HepG2 (cell line): ENCODE results near the gene MS4A10. TPM values are rescaled to one million over a fixed set of nuclear protein-coding genes. Genes with fewer than 3 reads are reported as not detected.

Experiments used
- CEBPG ChIP-seq: IDR thresholded peaks from 2 replicates; pipeline ENCODE4 v1.6.1; 2016
- KLF16 ChIP-seq, 2 experiments: sonication (generic) in 1 of 2; formaldehyde crosslinking in 1 of 2; IDR thresholded peaks; 2 replicates each; pipeline versions ENCODE4 v1.6.1 to v1.8.0; 2016 to 2023; ENCODE audit warnings: missing genetic modification reagents in 2 of 2, missing compliant biosample characterization in 1 of 2
- MZF1 ChIP-seq: sonication (generic); formaldehyde crosslinking; IDR thresholded peaks from 2 replicates; pipeline ENCODE4 v1.8.1; 2023; ENCODE audit warnings: mild to moderate bottlenecking, missing genetic modification reagents, borderline replicate concordance
- POLR2AphosphoS5 ChIP-seq: IDR thresholded peaks from 2 replicates; pipeline ENCODE4 v1.6.1; 2012; ENCODE audit warnings: low read depth, low read length
- SP1 ChIP-seq, 2 experiments: fragments of 450-650 bp in 1 of 2; sonication (generic) in 1 of 2; formaldehyde crosslinking in 1 of 2; IDR thresholded peaks; 2 replicates each; pipeline versions ENCODE4 v1.4.0 to v1.6.1; 2016 to 2020; ENCODE audit warnings: missing genetic modification reagents in 1 of 2
- STAT5B ChIP-seq: sonication (generic); formaldehyde crosslinking; IDR thresholded peaks from 2 replicates; pipeline ENCODE4 v1.4.0; 2020; ENCODE audit warnings: missing genetic modification reagents
- ZBTB49 ChIP-seq: sonication (generic); formaldehyde crosslinking; IDR thresholded peaks from 2 replicates; pipeline ENCODE4 v1.4.0; 2020; ENCODE audit warnings: missing genetic modification reagents, borderline replicate concordance
- ZKSCAN1 ChIP-seq: fragments of 150-350 bp; IDR thresholded peaks from 2 replicates; pipeline ENCODE4 v1.6.1; 2014; ENCODE audit warnings: low read length
- ZNF143 ChIP-seq: sonication (generic); formaldehyde crosslinking; IDR thresholded peaks from 2 replicates; pipeline ENCODE4 v1.4.0; 2020; ENCODE audit warnings: missing genetic modification reagents
- ZNF484 ChIP-seq: sonication (generic); formaldehyde crosslinking; IDR thresholded peaks from 2 replicates; pipeline ENCODE4 v1.5.1; 2020; ENCODE audit warnings: mild to moderate bottlenecking, low read depth, missing genetic modification reagents, borderline replicate concordance
- ZNF773 ChIP-seq: sonication (generic); formaldehyde crosslinking; IDR thresholded peaks from 2 replicates; pipeline ENCODE4 v1.4.0; 2020; ENCODE audit warnings: missing genetic modification reagents, borderline replicate concordance
- ZZZ3 ChIP-seq: sonication (generic); formaldehyde crosslinking; IDR thresholded peaks from 2 replicates; pipeline ENCODE4 v1.4.0; 2020; ENCODE audit warnings: missing genetic modification reagents, mild to moderate bottlenecking, borderline replicate concordance
- polyA plus RNA-seq, 8 experiments: library from polyadenylated mRNA; depleted of rRNA in 3 of 8; stranded (reverse) in 7 of 8; unstranded in 1 of 8; fragments of >200 nt; fragmentation: Illumina TruSeq in 4 of 8; extraction: Trizol in 4 of 8; gene quantifications; 2 replicates each; pipeline versions ENCODE4 v1.2.1 to v1.2.3, GENCODE V29; 2011 to 2016; ENCODE audit warnings: low read depth in 4 of 8, missing spikeins in 1 of 8, mixed read lengths in 1 of 8; ENCODE audit not compliant: insufficient read depth in 1 of 8
- total RNA-seq, 5 experiments: library from RNA; depleted of rRNA; stranded (reverse); fragments of >200 nt; fragmentation: Illumina TruSeq; extraction: Trizol; gene quantifications; 2 replicates each; pipeline ENCODE4 v1.2.3, GENCODE V29; 2016; ENCODE audit warnings: low read depth in 1 of 5
- TF ChIP-seq, protein P1 (sequence below): sonication (generic); formaldehyde crosslinking; IDR thresholded peaks from 2 replicates; pipeline ENCODE4 v1.4.0; 2020; ENCODE audit warnings: missing genetic modification reagents
- TF ChIP-seq, protein P2 (sequence below): sonication (generic); formaldehyde crosslinking; IDR thresholded peaks from 2 replicates; pipeline ENCODE4 v1.4.0; 2020; ENCODE audit warnings: mild to moderate bottlenecking, missing genetic modification reagents
- TF ChIP-seq, protein P3 (sequence below): sonication (generic); formaldehyde crosslinking; conservative IDR thresholded peaks from 2 replicates; pipeline ENCODE4 v1.4.0; 2020; ENCODE audit warnings: mild to moderate bottlenecking, missing genetic modification reagents, moderate library complexity
- TF ChIP-seq, protein P4 (sequence below): sonication (generic); formaldehyde crosslinking; IDR thresholded peaks from 2 replicates; pipeline ENCODE4 v1.5.0; 2020; ENCODE audit warnings: missing genetic modification reagents, mild to moderate bottlenecking, borderline replicate concordance

Gene MS4A10
- total and polyA plus RNA-seq, 2 of the 13 experiments (the other 11 are each of a cell fraction or from before 2014, with no cell fraction given) = not detected

DNA sequence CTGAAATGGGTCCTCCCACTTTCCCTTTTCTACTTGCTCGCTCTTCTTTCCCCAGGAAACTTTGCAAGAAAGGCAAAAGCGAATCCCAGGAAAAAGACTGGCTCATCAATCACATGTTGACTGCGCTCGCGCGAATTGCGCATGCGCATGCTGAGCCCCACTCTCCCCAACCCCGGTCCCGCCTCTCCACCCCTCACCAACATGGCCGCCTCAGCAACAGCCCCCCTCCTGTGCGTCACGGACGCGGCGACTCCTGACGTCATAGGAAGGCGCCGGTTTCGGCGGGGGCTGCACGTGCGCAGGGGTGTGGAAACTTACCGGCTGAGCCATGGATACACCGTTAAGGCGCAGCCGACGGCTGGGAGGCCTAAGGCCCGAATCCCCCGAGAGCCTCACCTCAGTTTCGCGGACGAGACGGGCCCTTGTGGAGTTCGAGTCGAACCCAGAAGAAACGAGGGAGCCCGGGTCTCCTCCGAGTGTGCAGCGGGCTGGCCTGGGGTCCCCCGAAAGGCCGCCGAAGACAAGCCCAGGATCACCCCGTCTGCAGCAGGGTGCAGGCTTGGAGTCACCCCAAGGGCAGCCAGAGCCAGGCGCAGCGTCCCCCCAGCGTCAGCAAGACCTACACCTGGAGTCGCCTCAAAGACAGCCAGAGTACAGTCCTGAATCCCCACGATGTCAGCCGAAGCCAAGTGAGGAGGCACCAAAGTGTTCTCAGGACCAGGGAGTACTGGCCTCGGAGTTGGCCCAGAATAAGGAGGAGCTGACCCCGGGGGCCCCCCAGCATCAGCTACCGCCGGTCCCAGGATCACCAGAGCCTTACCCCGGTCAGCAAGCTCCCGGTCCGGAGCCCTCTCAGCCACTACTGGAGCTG lies 56.9 kb downstream of the MS4A10 start, which contains the start of gene CCDC86 (continued):
- TF ChIP-seq ZNF773 (no peak), SP1 (IDR thresholded peaks at IDR 0.05) (no peak), SP1 (CRISPR knock-in tag; IDR thresholded peaks at IDR 0.05) (peak; percentile 90), ZNF484 (CRISPR knock-in tag) (no peak), MZF1 (CRISPR knock-in tag) (peak; percentile 6; the same call in 1 of the 2 replicates), POLR2AphosphoS5 (peak; percentile 56; the same call in 1 of the 2 replicates), KLF16 (CRISPR knock-in tag; IDR thresholded peaks at IDR 0.05) (peak in 1 of 2 experiments; percentile 96; a peak in 2 of 4 replicates), CEBPG (CRISPR knock-in tag) (peak; percentile 48; the same call in 1 of the 2 replicates), ZZZ3 (CRISPR knock-in tag) (peak; percentile 63; the same call in 1 of the 2 replicates), ZBTB49 (CRISPR knock-in tag) (no peak), ZKSCAN1 (peak; percentile 71), ZNF143 (CRISPR knock-in tag) (peak; percentile 74; the same call in 1 of the 2 replicates), STAT5B (CRISPR knock-in tag) (no peak; the same call in 1 of the 2 replicates)
- TF ChIP-seq, protein P1, sequence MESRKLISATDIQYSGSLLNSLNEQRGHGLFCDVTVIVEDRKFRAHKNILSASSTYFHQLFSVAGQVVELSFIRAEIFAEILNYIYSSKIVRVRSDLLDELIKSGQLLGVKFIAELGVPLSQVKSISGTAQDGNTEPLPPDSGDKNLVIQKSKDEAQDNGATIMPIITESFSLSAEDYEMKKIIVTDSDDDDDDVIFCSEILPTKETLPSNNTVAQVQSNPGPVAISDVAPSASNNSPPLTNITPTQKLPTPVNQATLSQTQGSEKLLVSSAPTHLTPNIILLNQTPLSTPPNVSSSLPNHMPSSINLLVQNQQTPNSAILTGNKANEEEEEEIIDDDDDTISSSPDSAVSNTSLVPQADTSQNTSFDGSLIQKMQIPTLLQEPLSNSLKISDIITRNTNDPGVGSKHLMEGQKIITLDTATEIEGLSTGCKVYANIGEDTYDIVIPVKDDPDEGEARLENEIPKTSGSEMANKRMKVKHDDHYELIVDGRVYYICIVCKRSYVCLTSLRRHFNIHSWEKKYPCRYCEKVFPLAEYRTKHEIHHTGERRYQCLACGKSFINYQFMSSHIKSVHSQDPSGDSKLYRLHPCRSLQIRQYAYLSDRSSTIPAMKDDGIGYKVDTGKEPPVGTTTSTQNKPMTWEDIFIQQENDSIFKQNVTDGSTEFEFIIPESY (CRISPR knock-in tag) = peak; percentile 57; the same call in 1 of the 2 replicates
- TF ChIP-seq, protein P2, sequence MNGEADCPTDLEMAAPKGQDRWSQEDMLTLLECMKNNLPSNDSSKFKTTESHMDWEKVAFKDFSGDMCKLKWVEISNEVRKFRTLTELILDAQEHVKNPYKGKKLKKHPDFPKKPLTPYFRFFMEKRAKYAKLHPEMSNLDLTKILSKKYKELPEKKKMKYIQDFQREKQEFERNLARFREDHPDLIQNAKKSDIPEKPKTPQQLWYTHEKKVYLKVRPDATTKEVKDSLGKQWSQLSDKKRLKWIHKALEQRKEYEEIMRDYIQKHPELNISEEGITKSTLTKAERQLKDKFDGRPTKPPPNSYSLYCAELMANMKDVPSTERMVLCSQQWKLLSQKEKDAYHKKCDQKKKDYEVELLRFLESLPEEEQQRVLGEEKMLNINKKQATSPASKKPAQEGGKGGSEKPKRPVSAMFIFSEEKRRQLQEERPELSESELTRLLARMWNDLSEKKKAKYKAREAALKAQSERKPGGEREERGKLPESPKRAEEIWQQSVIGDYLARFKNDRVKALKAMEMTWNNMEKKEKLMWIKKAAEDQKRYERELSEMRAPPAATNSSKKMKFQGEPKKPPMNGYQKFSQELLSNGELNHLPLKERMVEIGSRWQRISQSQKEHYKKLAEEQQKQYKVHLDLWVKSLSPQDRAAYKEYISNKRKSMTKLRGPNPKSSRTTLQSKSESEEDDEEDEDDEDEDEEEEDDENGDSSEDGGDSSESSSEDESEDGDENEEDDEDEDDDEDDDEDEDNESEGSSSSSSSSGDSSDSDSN = peak; percentile 72
- TF ChIP-seq, protein P3, sequence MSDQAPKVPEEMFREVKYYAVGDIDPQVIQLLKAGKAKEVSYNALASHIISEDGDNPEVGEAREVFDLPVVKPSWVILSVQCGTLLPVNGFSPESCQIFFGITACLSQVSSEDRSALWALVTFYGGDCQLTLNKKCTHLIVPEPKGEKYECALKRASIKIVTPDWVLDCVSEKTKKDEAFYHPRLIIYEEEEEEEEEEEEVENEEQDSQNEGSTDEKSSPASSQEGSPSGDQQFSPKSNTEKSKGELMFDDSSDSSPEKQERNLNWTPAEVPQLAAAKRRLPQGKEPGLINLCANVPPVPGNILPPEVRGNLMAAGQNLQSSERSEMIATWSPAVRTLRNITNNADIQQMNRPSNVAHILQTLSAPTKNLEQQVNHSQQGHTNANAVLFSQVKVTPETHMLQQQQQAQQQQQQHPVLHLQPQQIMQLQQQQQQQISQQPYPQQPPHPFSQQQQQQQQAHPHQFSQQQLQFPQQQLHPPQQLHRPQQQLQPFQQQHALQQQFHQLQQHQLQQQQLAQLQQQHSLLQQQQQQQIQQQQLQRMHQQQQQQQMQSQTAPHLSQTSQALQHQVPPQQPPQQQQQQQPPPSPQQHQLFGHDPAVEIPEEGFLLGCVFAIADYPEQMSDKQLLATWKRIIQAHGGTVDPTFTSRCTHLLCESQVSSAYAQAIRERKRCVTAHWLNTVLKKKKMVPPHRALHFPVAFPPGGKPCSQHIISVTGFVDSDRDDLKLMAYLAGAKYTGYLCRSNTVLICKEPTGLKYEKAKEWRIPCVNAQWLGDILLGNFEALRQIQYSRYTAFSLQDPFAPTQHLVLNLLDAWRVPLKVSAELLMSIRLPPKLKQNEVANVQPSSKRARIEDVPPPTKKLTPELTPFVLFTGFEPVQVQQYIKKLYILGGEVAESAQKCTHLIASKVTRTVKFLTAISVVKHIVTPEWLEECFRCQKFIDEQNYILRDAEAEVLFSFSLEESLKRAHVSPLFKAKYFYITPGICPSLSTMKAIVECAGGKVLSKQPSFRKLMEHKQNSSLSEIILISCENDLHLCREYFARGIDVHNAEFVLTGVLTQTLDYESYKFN (CRISPR knock-in tag) = peak; percentile 44; the same call in 1 of the 2 replicates
- TF ChIP-seq, protein P4, sequence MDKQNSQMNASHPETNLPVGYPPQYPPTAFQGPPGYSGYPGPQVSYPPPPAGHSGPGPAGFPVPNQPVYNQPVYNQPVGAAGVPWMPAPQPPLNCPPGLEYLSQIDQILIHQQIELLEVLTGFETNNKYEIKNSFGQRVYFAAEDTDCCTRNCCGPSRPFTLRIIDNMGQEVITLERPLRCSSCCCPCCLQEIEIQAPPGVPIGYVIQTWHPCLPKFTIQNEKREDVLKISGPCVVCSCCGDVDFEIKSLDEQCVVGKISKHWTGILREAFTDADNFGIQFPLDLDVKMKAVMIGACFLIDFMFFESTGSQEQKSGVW (CRISPR knock-in tag) = peak; percentile 77; the same call in 1 of the 2 replicates
